ENCODE results near the gene SOD1. TPM values are rescaled to one million over a fixed set of nuclear protein-coding genes. Genes with fewer than 3 reads are reported as not detected.

Gene SOD1
- total RNA-seq, 1 experiment from 2014 or later: 227 TPM

GRCh38 chr21:31634993-31635392 lies 24.5 kb upstream of the SOD1 start:
- intact Hi-C loops (cut with micrococcal nuclease; ENCODE audit: unreplicated experiment): no loop called here
- Mint-ChIP-seq H3K4me3 (ENCODE audit: unreplicated experiment) (no peak overlapping the region), H3K27ac (ENCODE audit: unreplicated experiment) (no peak overlapping the region), H3K9me3 (ENCODE audit: unreplicated experiment) (no peaks in the 10 kb centered on the region), H3K4me1 (ENCODE audit: low read depth, unreplicated experiment) (no peaks in the 10 kb centered on the region), H3K27me3 (ENCODE audit: insufficient read depth, unreplicated experiment) (peaks cover 5% of the 10 kb centered on the region), H3K36me3 (ENCODE audit: insufficient read depth, unreplicated experiment) (no peaks in the 10 kb centered on the region)
- TF ChIP-seq CTCF (IDR thresholded peaks at IDR 0.05; ENCODE audit: insufficient read depth in 1 of 2, low read depth in 1 of 2, low read length in 1 of 2, severe bottlenecking in 1 of 2, unreplicated experiment in 1 of 2): no peak
- POLR2A ChIA-PET: no interaction called here
- BruUV-seq (replicated peaks): no TSS peak
- Histone ChIP-seq H3K4me1 (no peaks in the 10 kb centered on the region), H3K36me3 (ENCODE audit: control insufficient read depth, insufficient read depth, low read length) (no peaks in the 10 kb centered on the region), H3K27me3 (replicated peaks; ENCODE audit: control insufficient read depth, insufficient read depth, low read length) (no peaks in the 10 kb centered on the region), H3K9me3 (no peaks in the 10 kb centered on the region), H3K4me3 (ENCODE audit: low read depth, low read length) (no peak overlapping the region)
- CTCF ChIA-PET: no interaction called here
- DNase-seq: no peak

GRCh38 chr21:31636874-31637273 lies 22.6 kb upstream of the SOD1 start:
- no peaks in the 10 kb centered on the region for H3K4me1 Mint-ChIP-seq (ENCODE audit: low read depth, unreplicated experiment)
- Histone ChIP-seq H3K9me3 (no peaks in the 10 kb centered on the region), H3K27me3 (replicated peaks; ENCODE audit: control insufficient read depth, insufficient read depth, low read length) (no peaks in the 10 kb centered on the region), H3K4me3 (ENCODE audit: low read depth, low read length) (no peak overlapping the region), H3K4me1 (no peaks in the 10 kb centered on the region), H3K36me3 (ENCODE audit: control insufficient read depth, insufficient read depth, low read length) (no peaks in the 10 kb centered on the region)
- H3K4me3 Mint-ChIP-seq (ENCODE audit: unreplicated experiment): no peak overlapping the region
- BruUV-seq (replicated peaks): no TSS peak
- H3K9me3 Mint-ChIP-seq (ENCODE audit: unreplicated experiment): no peaks in the 10 kb centered on the region
- peaks cover 5% of the 10 kb centered on the region for H3K27me3 Mint-ChIP-seq (ENCODE audit: insufficient read depth, unreplicated experiment)
- no peaks in the 10 kb centered on the region for H3K36me3 Mint-ChIP-seq (ENCODE audit: insufficient read depth, unreplicated experiment)
- no peak overlapping the region for H3K27ac Mint-ChIP-seq (ENCODE audit: unreplicated experiment)
- DNase-seq: no peak
- no peak for TF ChIP-seq CTCF (IDR thresholded peaks at IDR 0.05; ENCODE audit: insufficient read depth in 1 of 2, low read depth in 1 of 2, low read length in 1 of 2, severe bottlenecking in 1 of 2, unreplicated experiment in 1 of 2)
- CTCF ChIA-PET: no interaction called here
- intact Hi-C loops (cut with micrococcal nuclease; ENCODE audit: unreplicated experiment): no loop called here
- POLR2A ChIA-PET: interaction anchor here (0.5 kb wide), 1 partner anchor 10 kb away, joined by 3 read pairs; no protein-coding TSS in a partner anchor

GRCh38 chr21:31641416-31641922 lies 18.0 kb upstream of the SOD1 start:
- peaks cover 8% of the 10 kb centered on the region for H3K4me1 Mint-ChIP-seq (ENCODE audit: low read depth, unreplicated experiment)
- H3K27ac Mint-ChIP-seq (ENCODE audit: unreplicated experiment): no peak overlapping the region
- peaks cover 7% of the 10 kb centered on the region for H3K9me3 Mint-ChIP-seq (ENCODE audit: unreplicated experiment)
- intact Hi-C loops (cut with micrococcal nuclease; ENCODE audit: unreplicated experiment): no loop called here
- Histone ChIP-seq H3K9me3 (no peaks in the 10 kb centered on the region), H3K36me3 (ENCODE audit: control insufficient read depth, insufficient read depth, low read length) (no peaks in the 10 kb centered on the region), H3K4me3 (ENCODE audit: low read depth, low read length) (no peak overlapping the region), H3K27me3 (replicated peaks; ENCODE audit: control insufficient read depth, insufficient read depth, low read length) (no peaks in the 10 kb centered on the region), H3K4me1 (no peaks in the 10 kb centered on the region)
- DNase-seq: no peak
- ChIA-PET POLR2A (interaction anchor here (0.6 kb wide), 1 partner anchor 150 kb away, joined by 3 read pairs; no protein-coding TSS in a partner anchor), CTCF (no interaction called here)
- TF ChIP-seq CTCF (IDR thresholded peaks at IDR 0.05; ENCODE audit: insufficient read depth in 1 of 2, low read depth in 1 of 2, low read length in 1 of 2, severe bottlenecking in 1 of 2, unreplicated experiment in 1 of 2): no peak
- H3K36me3 Mint-ChIP-seq (ENCODE audit: insufficient read depth, unreplicated experiment): no peaks in the 10 kb centered on the region
- no TSS peak for BruUV-seq (replicated peaks)
- peaks cover 3% of the 10 kb centered on the region for H3K27me3 Mint-ChIP-seq (ENCODE audit: insufficient read depth, unreplicated experiment)
- no peak overlapping the region for H3K4me3 Mint-ChIP-seq (ENCODE audit: unreplicated experiment)

All from Caco-2 (cell line).